CD14-positive monocyte (primary cell): Measurements from ENCODE around the gene LCORL. TPM values are rescaled to one million over a fixed set of nuclear protein-coding genes. Genes with fewer than 3 reads are reported as not detected.
A peak's percentile ranks its signal among the peaks of the same experiment; 100 is the strongest.

Experiments used
- DNase-seq, 3 donors: peaks; one replicate each; pipeline ENCODE4 v3.0.0-alpha.2; 2011 to 2022
- H2AFZ ChIP-seq: 2 replicates; pipeline ENCODE4 v1.6.0; 2012; ENCODE audit warnings: mild to moderate bottlenecking, low read depth, low read length, inconsistent platforms; ENCODE audit not compliant: insufficient read depth, poor library complexity, severe bottlenecking
- H3K27ac ChIP-seq, 2 donors: 1 replicate in 1 of 2; 2 replicates in 1 of 2; pipeline ENCODE4 v1.5.1; 2012 to 2013; ENCODE audit warnings: low read length in 2 of 2, control low read depth in 1 of 2, inconsistent platforms in 1 of 2, low read depth in 1 of 2, mild to moderate bottlenecking in 1 of 2
- H3K27me3 ChIP-seq, 2 donors: one replicate each; pipeline versions ENCODE4 v1.6.0 to v1.6.1; 2011 to 2013; ENCODE audit warnings: low read length in 2 of 2; ENCODE audit not compliant: control insufficient read depth in 2 of 2, insufficient read depth in 2 of 2
- H3K36me3 ChIP-seq, 2 donors: replicated peaks in 1 of 2; 1 replicate in 1 of 2; 2 replicates in 1 of 2; pipeline versions ENCODE4 v1.5.1 to v1.6.1; 2012 to 2013; ENCODE audit warnings: low read length in 2 of 2, control low read depth in 1 of 2, inconsistent platforms in 1 of 2, mild to moderate bottlenecking in 1 of 2; ENCODE audit not compliant: insufficient read depth in 2 of 2, control insufficient read depth in 1 of 2
- H3K4me1 ChIP-seq, 2 donors: 1 replicate in 1 of 2; 2 replicates in 1 of 2; pipeline versions ENCODE4 v1.5.1 to v1.6.1; 2012 to 2013; ENCODE audit warnings: low read length in 2 of 2, control low read depth in 1 of 2, inconsistent platforms in 1 of 2, mild to moderate bottlenecking in 1 of 2, moderate library complexity in 1 of 2; ENCODE audit not compliant: insufficient read depth in 2 of 2, control insufficient read depth in 1 of 2
- H3K4me2 ChIP-seq: replicated peaks from 2 replicates; pipeline ENCODE3; 2012; ENCODE audit warnings: low read length, moderate library complexity, mild to moderate bottlenecking; ENCODE audit not compliant: poor library complexity, severe bottlenecking; ENCODE audit errors: extremely low read depth
- H3K4me3 ChIP-seq, 3 experiments: fragments of 200-600 bp in 1 of 3; sonication (generic) in 1 of 3; replicated peaks in 1 of 3; 1 replicate in 2 of 3; 2 replicates in 1 of 3; pipeline ENCODE4 v1.5.1; 2011 to 2013; ENCODE audit warnings: low read length in 3 of 3, mild to moderate bottlenecking in 3 of 3, control low read depth in 2 of 3, low read depth in 2 of 3, inconsistent platforms in 1 of 3, moderate library complexity in 1 of 3
- H3K79me2 ChIP-seq: 2 replicates; pipeline ENCODE4 v1.6.0; 2012; ENCODE audit warnings: mild to moderate bottlenecking, control low read depth, inconsistent platforms, low read length, moderate library complexity; ENCODE audit not compliant: insufficient read depth
- H3K9ac ChIP-seq: 2 replicates; pipeline ENCODE4 v1.6.0; 2017; ENCODE audit warnings: low read length, mild to moderate bottlenecking; ENCODE audit not compliant: insufficient read depth, poor library complexity, severe bottlenecking
- H3K9me3 ChIP-seq, 2 donors: replicated peaks in 1 of 2; 1 replicate in 1 of 2; 2 replicates in 1 of 2; pipeline versions ENCODE4 v1.5.1 to v1.6.1; 2012 to 2013; ENCODE audit warnings: low read length in 2 of 2, control low read depth in 1 of 2; ENCODE audit not compliant: control insufficient read depth in 1 of 2, insufficient read depth in 1 of 2
- H4K20me1 ChIP-seq: 2 replicates; pipeline ENCODE4 v1.6.0; 2012; ENCODE audit warnings: mild to moderate bottlenecking, low read length, control low read depth, moderate library complexity; ENCODE audit not compliant: insufficient read depth
- H3K27ac Mint-ChIP-seq, 7 donors: one replicate each; pipeline ENCODE4 v1.8.0; 2020; ENCODE audit warnings: mild to moderate bottlenecking in 7 of 7, mixed read lengths in 7 of 7, moderate library complexity in 6 of 7, inconsistent platforms in 2 of 7
- H3K27me3 Mint-ChIP-seq, 3 donors: one replicate each; pipeline ENCODE4 v1.8.0; 2021 to 2022; ENCODE audit warnings: low read depth in 3 of 3, mild to moderate bottlenecking in 3 of 3, mixed read lengths in 3 of 3, moderate library complexity in 3 of 3, inconsistent platforms in 1 of 3
- H3K36me3 Mint-ChIP-seq, 2 donors: one replicate each; pipeline ENCODE4 v1.8.0; 2020; ENCODE audit warnings: mixed read lengths in 2 of 2, inconsistent platforms in 1 of 2, mild to moderate bottlenecking in 1 of 2
- H3K4me1 Mint-ChIP-seq: one replicate; pipeline ENCODE4 v1.8.0; 2020; ENCODE audit warnings: mild to moderate bottlenecking, mixed read lengths
- H3K4me3 Mint-ChIP-seq, 2 donors: one replicate each; pipeline ENCODE4 v1.8.0; 2020; ENCODE audit warnings: mild to moderate bottlenecking in 2 of 2, mixed read lengths in 2 of 2, moderate library complexity in 1 of 2
- H3K9me3 Mint-ChIP-seq, 7 donors: one replicate each; pipeline ENCODE4 v1.8.0; 2020 to 2022; ENCODE audit warnings: mixed read lengths in 7 of 7, mild to moderate bottlenecking in 6 of 7, moderate library complexity in 6 of 7, inconsistent platforms in 2 of 7
- CTCF ChIP-seq: fragments of 200-600 bp; IDR thresholded peaks from one replicate; pipeline ENCODE4 v1.8.0; 2022; ENCODE audit warnings: antibody characterized with exemption, mild to moderate bottlenecking
- WGBS: methylation state at CpG from one replicate; pipeline ENCODE4 v1.1.5; 2013; ENCODE audit warnings: missing lambda C conversion rate; ENCODE audit not compliant: insufficient coverage; 5-methylcytosine and 5-hydroxymethylcytosine counted together
- intact Hi-C, 2 donors: fragments of 100-400 bp; cut with micrococcal nuclease; formaldehyde crosslinking; loops; one replicate each; pipeline versions ENCODE4 v1.15.0 to v1.15.1; 2023
- polyA plus RNA-seq, 3 donors: library from polyadenylated mRNA; depleted of rRNA in 1 of 3; unstranded in 2 of 3; stranded (reverse) in 1 of 3; fragments of 300-500 nt in 2 of 3; fragments of >200 nt in 1 of 3; fragmentation: Illumina TruSeq in 2 of 3; gene quantifications; 1 replicate in 2 of 3; 2 replicates in 1 of 3; pipeline ENCODE4 v1.2.3, GENCODE V29; 2012 to 2021

The LCORL gene
- polyA plus RNA-seq, 3 donors: 3.1 to 19.1 (median 9.6) TPM

- no peak overlapping the region for H3K4me3 Mint-ChIP-seq
- H3K27me3 Mint-ChIP-seq: peaks cover 0 to 5% (median 2%) of the 10 kb centered on the region in 3 donors
- Histone ChIP-seq H3K27me3 (no peaks in the 10 kb centered on the region), H2AFZ (no peak overlapping the region), H3K4me1 (no peaks in the 10 kb centered on the region), H4K20me1 (no peaks in the 10 kb centered on the region), H3K9me3 (no peaks in the 10 kb centered on the region), H3K4me3 (no peak overlapping the region), H3K79me2 (no peaks in the 10 kb centered on the region), H3K9ac (no peak overlapping the region), H3K36me3 (no peaks in the 10 kb centered on the region), H3K27ac (no peak overlapping the region), H3K4me2 (no peak overlapping the region)
- intact Hi-C loops: no loop called here
- DNase-seq: no peak
- 94% methylated on average over 2 of the region's 2 CpGs for WGBS
- peak; percentile 35 for TF ChIP-seq CTCF
- no peak overlapping the region for H3K27ac Mint-ChIP-seq
- H3K36me3 Mint-ChIP-seq: no peaks in the 10 kb centered on the region
- peaks cover 0 to 6% (median 0%) of the 10 kb centered on the region in 7 donors for H3K9me3 Mint-ChIP-seq
- H3K4me1 Mint-ChIP-seq: peaks cover 1% of the 10 kb centered on the region
These were observed 21.2 kb upstream of the LCORL start for GRCh38 chr4:18042754-18043153.

- intact Hi-C loops: no loop called here
- WGBS: no CpG with 5 or more reads among the region's 1 CpG
These were observed 20.5 kb upstream of the LCORL start for GRCh38 chr4:18042012-18042411.

More at GRCh38 chr4:18042012-18042411, 20.5 kb upstream of the LCORL start:
- H3K27ac Mint-ChIP-seq: no peak overlapping the region
- no peaks in the 10 kb centered on the region for H3K27me3 ChIP-seq
- no peaks in the 10 kb centered on the region for H3K36me3 Mint-ChIP-seq
- DNase-seq: no peak
- H3K4me1 Mint-ChIP-seq: peaks cover 1% of the 10 kb centered on the region
- H3K27ac ChIP-seq: no peak overlapping the region
- H3K9ac ChIP-seq: no peak overlapping the region
- no peak overlapping the region for H3K4me3 ChIP-seq
- no peaks in the 10 kb centered on the region for H3K4me1 ChIP-seq
- peaks cover 0 to 6% (median 0%) of the 10 kb centered on the region in 7 donors for H3K9me3 Mint-ChIP-seq
- H2AFZ ChIP-seq: no peak overlapping the region
- no peaks in the 10 kb centered on the region for H3K36me3 ChIP-seq
- H3K4me3 Mint-ChIP-seq: no peak overlapping the region
- no peak overlapping the region for H3K4me2 ChIP-seq
- no peaks in the 10 kb centered on the region for H4K20me1 ChIP-seq
- TF ChIP-seq CTCF: no peak
- peaks cover 0 to 5% (median 2%) of the 10 kb centered on the region in 3 donors for H3K27me3 Mint-ChIP-seq
- H3K9me3 ChIP-seq: no peaks in the 10 kb centered on the region
- H3K79me2 ChIP-seq: no peaks in the 10 kb centered on the region
